B cell (primary cell): Measurements from ENCODE around the gene PPARG.

Experiments
- EZH2 ChIP-seq: IDR thresholded peaks from 2 replicates; pipeline ENCODE4 v1.6.1; 2012; ENCODE audit warnings: borderline replicate concordance, low read depth, mild to moderate bottlenecking, moderate library complexity, low read length; ENCODE audit not compliant: insufficient read depth, poor library complexity, severe bottlenecking
- TF ChIP-seq, protein P1 (sequence below): fragments of 200-600 bp; IDR thresholded peaks from one replicate; pipeline ENCODE4 v1.8.0; 2022; ENCODE audit warnings: antibody characterized with exemption, mild to moderate bottlenecking

DNA sequence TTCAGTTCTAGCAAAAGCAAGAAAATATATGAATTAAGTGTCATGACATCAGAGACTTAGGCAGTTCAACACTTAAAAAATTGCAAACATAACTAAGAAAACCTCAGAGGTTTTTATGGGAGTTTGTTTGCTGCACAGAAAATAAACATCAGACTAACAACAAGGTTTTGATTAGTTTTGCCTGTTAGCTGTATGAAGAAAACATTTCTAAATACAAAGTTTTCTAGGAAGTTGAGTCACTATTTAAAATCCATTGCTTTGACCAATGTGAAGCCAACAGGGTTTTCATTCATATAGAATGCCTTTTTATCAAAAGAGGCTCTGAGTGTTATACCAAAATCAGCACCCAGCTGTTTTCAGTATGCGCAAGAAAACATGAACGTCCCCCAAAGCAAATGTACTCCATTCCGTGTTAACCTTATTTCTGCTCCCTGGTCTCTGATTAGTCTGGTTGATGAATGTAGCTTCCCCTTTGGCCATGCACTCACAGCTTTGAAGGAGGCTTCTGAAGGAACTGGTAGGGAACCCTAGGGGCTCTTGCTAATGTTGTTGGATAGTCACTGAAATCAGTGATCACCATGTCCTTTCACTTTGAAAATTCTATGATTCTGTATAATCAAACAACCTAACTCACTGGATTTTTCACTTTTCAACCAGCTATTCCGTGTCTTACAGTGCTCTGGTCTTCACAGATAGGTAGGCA is 105.8 kb downstream of the PPARG start:
- TF ChIP-seq, protein P1, sequence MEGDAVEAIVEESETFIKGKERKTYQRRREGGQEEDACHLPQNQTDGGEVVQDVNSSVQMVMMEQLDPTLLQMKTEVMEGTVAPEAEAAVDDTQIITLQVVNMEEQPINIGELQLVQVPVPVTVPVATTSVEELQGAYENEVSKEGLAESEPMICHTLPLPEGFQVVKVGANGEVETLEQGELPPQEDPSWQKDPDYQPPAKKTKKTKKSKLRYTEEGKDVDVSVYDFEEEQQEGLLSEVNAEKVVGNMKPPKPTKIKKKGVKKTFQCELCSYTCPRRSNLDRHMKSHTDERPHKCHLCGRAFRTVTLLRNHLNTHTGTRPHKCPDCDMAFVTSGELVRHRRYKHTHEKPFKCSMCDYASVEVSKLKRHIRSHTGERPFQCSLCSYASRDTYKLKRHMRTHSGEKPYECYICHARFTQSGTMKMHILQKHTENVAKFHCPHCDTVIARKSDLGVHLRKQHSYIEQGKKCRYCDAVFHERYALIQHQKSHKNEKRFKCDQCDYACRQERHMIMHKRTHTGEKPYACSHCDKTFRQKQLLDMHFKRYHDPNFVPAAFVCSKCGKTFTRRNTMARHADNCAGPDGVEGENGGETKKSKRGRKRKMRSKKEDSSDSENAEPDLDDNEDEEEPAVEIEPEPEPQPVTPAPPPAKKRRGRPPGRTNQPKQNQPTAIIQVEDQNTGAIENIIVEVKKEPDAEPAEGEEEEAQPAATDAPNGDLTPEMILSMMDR, result no peak
- no peak for TF ChIP-seq EZH2
